Measurements from ENCODE around the gene HOXA13.

DNA sequence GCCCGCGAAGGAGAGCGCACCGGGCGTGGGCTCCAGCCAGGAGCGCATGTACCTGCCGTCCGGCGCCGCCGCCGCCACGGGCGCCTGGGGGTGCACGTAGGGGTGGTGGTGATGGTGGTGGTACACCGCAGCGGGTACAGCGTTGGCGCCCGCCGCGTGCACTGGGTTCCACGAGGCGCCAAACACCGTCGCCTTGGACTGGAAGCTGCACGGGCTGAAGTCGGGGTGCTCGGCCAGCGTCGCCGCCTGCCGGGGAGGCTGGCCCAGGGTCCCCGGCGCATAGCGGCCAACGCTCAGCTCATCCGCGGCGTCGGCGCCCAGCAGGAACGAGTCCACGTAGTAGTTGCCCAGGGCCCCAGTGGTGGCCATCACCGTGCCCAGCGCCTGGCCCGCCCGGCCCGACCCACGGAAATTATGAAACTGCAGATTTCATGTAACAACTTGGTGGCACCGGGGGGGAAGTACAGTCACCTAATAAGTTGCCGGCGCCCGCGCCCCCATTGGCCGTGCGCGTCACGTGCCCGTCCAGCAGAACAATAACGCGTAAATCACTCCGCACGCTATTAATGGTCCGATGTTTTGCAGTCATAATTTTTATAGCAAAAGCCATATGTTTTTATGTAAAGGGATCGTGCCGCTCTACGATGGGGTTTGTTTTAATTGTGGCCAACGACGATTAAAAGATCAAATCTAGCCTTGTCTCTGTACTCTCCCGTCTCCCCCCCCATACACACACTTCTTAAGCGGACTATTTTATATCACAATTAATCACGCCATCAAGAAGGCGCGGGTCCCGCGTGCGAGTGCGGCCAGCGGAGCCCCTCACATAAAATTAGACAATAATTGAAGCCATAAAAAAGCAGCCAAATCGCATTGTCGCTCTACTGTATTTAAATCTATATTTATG, 34.5 kb downstream of the HOXA13 start, which contains the start of gene HOXA9:
- TF ChIP-seq, protein P1, sequence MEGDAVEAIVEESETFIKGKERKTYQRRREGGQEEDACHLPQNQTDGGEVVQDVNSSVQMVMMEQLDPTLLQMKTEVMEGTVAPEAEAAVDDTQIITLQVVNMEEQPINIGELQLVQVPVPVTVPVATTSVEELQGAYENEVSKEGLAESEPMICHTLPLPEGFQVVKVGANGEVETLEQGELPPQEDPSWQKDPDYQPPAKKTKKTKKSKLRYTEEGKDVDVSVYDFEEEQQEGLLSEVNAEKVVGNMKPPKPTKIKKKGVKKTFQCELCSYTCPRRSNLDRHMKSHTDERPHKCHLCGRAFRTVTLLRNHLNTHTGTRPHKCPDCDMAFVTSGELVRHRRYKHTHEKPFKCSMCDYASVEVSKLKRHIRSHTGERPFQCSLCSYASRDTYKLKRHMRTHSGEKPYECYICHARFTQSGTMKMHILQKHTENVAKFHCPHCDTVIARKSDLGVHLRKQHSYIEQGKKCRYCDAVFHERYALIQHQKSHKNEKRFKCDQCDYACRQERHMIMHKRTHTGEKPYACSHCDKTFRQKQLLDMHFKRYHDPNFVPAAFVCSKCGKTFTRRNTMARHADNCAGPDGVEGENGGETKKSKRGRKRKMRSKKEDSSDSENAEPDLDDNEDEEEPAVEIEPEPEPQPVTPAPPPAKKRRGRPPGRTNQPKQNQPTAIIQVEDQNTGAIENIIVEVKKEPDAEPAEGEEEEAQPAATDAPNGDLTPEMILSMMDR (conservative IDR thresholded peaks at IDR 0.05; ENCODE audit: low read depth, low read length): no peak
- no peak for TF ChIP-seq EZH2 (IDR thresholded peaks at IDR 0.05; ENCODE audit: low read length, unreplicated experiment)

Measured in PC-3 (cell line).